K562 (cell line): ENCODE measurements around the gene EXOC2. TPM values are rescaled to one million over a fixed set of nuclear protein-coding genes. Genes with fewer than 3 reads are reported as not detected.

Experiments
- ARID2 ChIP-seq: fragments of 450-650 bp; IDR thresholded peaks from 2 replicates; pipeline ENCODE4 v1.6.1; 2017; ENCODE audit warnings: antibody characterized with exemption, mild to moderate bottlenecking
- BCOR ChIP-seq: fragments of 450-650 bp; IDR thresholded peaks from 2 replicates; pipeline ENCODE4 v1.6.1; 2016
- ERF ChIP-seq: fragments of 450-650 bp; formaldehyde crosslinking; IDR thresholded peaks from 2 replicates; pipeline ENCODE4 v1.4.0; 2020; ENCODE audit warnings: mild to moderate bottlenecking, mixed read lengths
- EZH2 ChIP-seq: IDR thresholded peaks from 2 replicates; pipeline ENCODE4 v1.6.1; 2012; ENCODE audit warnings: low read depth, mild to moderate bottlenecking, inconsistent platforms, low read length, borderline replicate concordance
- ILF3 ChIP-seq: fragments of 450-650 bp; IDR thresholded peaks from 2 replicates; pipeline ENCODE4 v1.6.1; 2018; ENCODE audit warnings: antibody characterized with exemption, mild to moderate bottlenecking, moderate library complexity, borderline replicate concordance
- KAT8 ChIP-seq: fragments of 450-650 bp; IDR thresholded peaks from 2 replicates; pipeline ENCODE4 v1.6.1; 2016; ENCODE audit warnings: low read depth, mild to moderate bottlenecking
- KDM4B ChIP-seq, 2 experiments: fragments of 450-650 bp in 1 of 2; sonication (generic) in 1 of 2; IDR thresholded peaks; 2 replicates each; pipeline ENCODE4 v1.6.1; 2016 to 2017; ENCODE audit warnings: borderline replicate concordance in 2 of 2, antibody characterized with exemption in 1 of 2, low read depth in 1 of 2, mild to moderate bottlenecking in 1 of 2
- LCOR ChIP-seq: sonication (generic); formaldehyde crosslinking; IDR thresholded peaks from 2 replicates; pipeline ENCODE4 v1.8.0; 2022; ENCODE audit warnings: mild to moderate bottlenecking, missing genetic modification reagents
- POLR3A ChIP-seq: IDR thresholded peaks from 2 replicates; pipeline ENCODE4 v1.6.1; 2011; ENCODE audit warnings: borderline replicate concordance, mild to moderate bottlenecking, moderate library complexity; ENCODE audit not compliant: insufficient read length, insufficient read depth; ENCODE audit errors: extremely low read depth
- PPARD ChIP-seq: fragments of 250-450 bp; sonication (Bioruptor Pico); IDR thresholded peaks from 2 replicates; pipeline ENCODE4 v1.8.0; 2022; ENCODE audit warnings: inconsistent platforms, mild to moderate bottlenecking, moderate library complexity
- SMARCC2 ChIP-seq: fragments of 450-650 bp; IDR thresholded peaks from 2 replicates; pipeline ENCODE4 v1.6.1; 2017; ENCODE audit warnings: antibody characterized with exemption, moderate library complexity, mild to moderate bottlenecking, low read depth
- ZNF146 ChIP-seq: IDR thresholded peaks from one replicate; pipeline ENCODE4 v1.6.1; 2018; ENCODE audit warnings: missing compliant biosample characterization; ENCODE audit not compliant: unreplicated experiment
- polyA plus RNA-seq, 8 experiments: library from polyadenylated mRNA; depleted of rRNA in 4 of 8; stranded (reverse) in 5 of 8; unstranded in 3 of 8; fragments of >200 nt; fragmentation: Nextera tagmentation in 2 of 8; fragmentation: Illumina TruSeq in 1 of 8; extraction: Ambion mirVana in 2 of 8; extraction: Trizol in 1 of 8; gene quantifications; 2 replicates each; pipeline versions ENCODE4 v1.2.1 to v1.2.3, GENCODE V29; 2011 to 2014; ENCODE audit warnings: inconsistent platforms in 1 of 8, missing spikeins in 1 of 8
- total RNA-seq, 7 experiments: library from RNA; depleted of rRNA in 6 of 7; stranded (reverse); fragments of >200 nt in 6 of 7; fragmentation: Illumina TruSeq in 2 of 7; extraction: Trizol in 2 of 7; gene quantifications; 2 replicates each; pipeline versions ENCODE4 v1.2.1 to v1.2.3, GENCODE V29; 2011 to 2021; ENCODE audit warnings: low replicate concordance in 1 of 7
- TF ChIP-seq, protein P1 (sequence below): fragments of 450-650 bp; formaldehyde crosslinking; IDR thresholded peaks from 2 replicates; pipeline ENCODE4 v1.4.0; 2020; ENCODE audit warnings: mild to moderate bottlenecking, moderate library complexity
- TF ChIP-seq, protein P2 (sequence below), 2 experiments: fragments of 450-650 bp in 1 of 2; sonication (generic) in 1 of 2; formaldehyde crosslinking in 1 of 2; IDR thresholded peaks; 2 replicates each; pipeline versions ENCODE4 v1.7.1 to v1.9.0; 2016 to 2022; ENCODE audit warnings: inconsistent platforms in 1 of 2, mild to moderate bottlenecking in 1 of 2, missing genetic modification reagents in 1 of 2
- TF ChIP-seq, protein P3 (sequence below): fragments of 200-800 bp; sonication (Bioruptor generic); IDR thresholded peaks from 2 replicates; pipeline ENCODE4 v1.6.1; 2017; ENCODE audit warnings: missing genetic modification characterization, missing compliant biosample characterization

EXOC2 gene
- total and polyA plus RNA-seq, 9 of the 15 experiments (the other 6 are each of a cell fraction or from before 2014, with no cell fraction given), result 12.2 to 30.2 (median 24.2) TPM

DNA sequence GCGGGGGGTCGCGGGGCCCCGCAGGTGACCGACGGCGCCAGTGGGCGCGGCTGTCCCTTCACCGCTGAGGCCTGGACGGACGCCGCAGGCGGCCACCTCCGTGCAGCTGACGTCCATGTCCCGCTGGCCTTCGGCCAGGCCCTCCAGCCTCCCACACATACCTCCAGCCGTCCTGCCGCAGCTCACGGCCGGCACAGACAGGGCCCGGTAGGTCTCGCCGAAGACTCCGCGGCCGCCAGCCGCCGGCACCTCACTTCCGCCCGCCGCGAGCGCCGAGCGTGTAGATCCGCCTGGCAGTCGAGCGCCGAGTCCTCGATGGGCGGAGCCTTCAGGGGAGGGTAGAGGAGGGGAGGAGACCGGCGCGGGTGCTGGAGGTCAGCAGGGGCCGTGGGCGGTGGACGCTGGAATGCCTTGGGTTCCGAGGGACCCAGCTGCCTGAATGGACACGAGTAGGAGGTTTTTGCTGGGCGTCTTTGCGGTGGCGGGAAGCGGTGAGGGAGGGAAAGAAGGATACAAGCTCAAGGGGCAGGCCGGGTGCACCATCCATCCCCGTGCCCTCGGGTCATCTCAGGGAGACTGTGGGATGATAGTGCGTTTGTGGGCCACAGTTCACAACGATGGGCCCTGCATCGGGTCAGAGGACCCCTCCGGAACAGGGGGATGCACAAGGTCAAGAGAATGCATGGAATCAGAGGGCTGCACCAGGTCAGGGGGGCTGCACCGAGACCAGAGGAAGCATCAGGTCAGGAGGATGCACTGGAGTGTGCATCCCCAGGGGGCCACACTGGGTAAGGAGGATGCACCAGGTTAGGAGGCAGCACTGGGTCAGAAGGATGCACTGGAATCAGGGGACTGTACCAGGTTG lies at the start of gene EXOC2 (continued):
- no peak for TF ChIP-seq ARID2
- TF ChIP-seq, protein P1, sequence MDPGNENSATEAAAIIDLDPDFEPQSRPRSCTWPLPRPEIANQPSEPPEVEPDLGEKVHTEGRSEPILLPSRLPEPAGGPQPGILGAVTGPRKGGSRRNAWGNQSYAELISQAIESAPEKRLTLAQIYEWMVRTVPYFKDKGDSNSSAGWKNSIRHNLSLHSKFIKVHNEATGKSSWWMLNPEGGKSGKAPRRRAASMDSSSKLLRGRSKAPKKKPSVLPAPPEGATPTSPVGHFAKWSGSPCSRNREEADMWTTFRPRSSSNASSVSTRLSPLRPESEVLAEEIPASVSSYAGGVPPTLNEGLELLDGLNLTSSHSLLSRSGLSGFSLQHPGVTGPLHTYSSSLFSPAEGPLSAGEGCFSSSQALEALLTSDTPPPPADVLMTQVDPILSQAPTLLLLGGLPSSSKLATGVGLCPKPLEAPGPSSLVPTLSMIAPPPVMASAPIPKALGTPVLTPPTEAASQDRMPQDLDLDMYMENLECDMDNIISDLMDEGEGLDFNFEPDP (CRISPR knock-in tag), result no peak
- TF ChIP-seq, protein P2, sequence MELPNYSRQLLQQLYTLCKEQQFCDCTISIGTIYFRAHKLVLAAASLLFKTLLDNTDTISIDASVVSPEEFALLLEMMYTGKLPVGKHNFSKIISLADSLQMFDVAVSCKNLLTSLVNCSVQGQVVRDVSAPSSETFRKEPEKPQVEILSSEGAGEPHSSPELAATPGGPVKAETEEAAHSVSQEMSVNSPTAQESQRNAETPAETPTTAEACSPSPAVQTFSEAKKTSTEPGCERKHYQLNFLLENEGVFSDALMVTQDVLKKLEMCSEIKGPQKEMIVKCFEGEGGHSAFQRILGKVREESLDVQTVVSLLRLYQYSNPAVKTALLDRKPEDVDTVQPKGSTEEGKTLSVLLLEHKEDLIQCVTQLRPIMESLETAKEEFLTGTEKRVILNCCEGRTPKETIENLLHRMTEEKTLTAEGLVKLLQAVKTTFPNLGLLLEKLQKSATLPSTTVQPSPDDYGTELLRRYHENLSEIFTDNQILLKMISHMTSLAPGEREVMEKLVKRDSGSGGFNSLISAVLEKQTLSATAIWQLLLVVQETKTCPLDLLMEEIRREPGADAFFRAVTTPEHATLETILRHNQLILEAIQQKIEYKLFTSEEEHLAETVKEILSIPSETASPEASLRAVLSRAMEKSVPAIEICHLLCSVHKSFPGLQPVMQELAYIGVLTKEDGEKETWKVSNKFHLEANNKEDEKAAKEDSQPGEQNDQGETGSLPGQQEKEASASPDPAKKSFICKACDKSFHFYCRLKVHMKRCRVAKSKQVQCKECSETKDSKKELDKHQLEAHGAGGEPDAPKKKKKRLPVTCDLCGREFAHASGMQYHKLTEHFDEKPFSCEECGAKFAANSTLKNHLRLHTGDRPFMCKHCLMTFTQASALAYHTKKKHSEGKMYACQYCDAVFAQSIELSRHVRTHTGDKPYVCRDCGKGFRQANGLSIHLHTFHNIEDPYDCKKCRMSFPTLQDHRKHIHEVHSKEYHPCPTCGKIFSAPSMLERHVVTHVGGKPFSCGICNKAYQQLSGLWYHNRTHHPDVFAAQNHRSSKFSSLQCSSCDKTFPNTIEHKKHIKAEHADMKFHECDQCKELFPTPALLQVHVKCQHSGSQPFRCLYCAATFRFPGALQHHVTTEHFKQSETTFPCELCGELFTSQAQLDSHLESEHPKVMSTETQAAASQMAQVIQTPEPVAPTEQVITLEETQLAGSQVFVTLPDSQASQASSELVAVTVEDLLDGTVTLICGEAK (IDR thresholded peaks at IDR 0.05), result peak; percentile 88
- TF ChIP-seq, protein P2 (CRISPR knock-in tag; IDR thresholded peaks at IDR 0.05), result no peak
- peak; percentile 74; the same call in 1 of the 2 replicates for TF ChIP-seq ERF (CRISPR knock-in tag)
- TF ChIP-seq POLR3A, result no peak
- TF ChIP-seq ZNF146 (CRISPR knock-in tag), result no peak
- TF ChIP-seq SMARCC2, result no peak
- TF ChIP-seq, protein P3, sequence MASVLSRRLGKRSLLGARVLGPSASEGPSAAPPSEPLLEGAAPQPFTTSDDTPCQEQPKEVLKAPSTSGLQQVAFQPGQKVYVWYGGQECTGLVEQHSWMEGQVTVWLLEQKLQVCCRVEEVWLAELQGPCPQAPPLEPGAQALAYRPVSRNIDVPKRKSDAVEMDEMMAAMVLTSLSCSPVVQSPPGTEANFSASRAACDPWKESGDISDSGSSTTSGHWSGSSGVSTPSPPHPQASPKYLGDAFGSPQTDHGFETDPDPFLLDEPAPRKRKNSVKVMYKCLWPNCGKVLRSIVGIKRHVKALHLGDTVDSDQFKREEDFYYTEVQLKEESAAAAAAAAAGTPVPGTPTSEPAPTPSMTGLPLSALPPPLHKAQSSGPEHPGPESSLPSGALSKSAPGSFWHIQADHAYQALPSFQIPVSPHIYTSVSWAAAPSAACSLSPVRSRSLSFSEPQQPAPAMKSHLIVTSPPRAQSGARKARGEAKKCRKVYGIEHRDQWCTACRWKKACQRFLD (CRISPR knock-in tag), result peak; percentile 93
- no peak for TF ChIP-seq PPARD (CRISPR knock-in tag)
- no peak for TF ChIP-seq KAT8
- peak in 1 of 2 experiments; percentile 81; a peak in 1 of 4 replicates for TF ChIP-seq KDM4B (IDR thresholded peaks at IDR 0.05; ENCODE audit: borderline replicate concordance in 2 of 2, low read depth in 1 of 2)
- peak; percentile 70 for TF ChIP-seq BCOR
- no peak for TF ChIP-seq ILF3
- TF ChIP-seq LCOR, result peak; percentile 50; the same call in 1 of the 2 replicates
- no peak for TF ChIP-seq EZH2
